Heart left ventricle (tissue), 13 donors: Measurements from ENCODE around the gene PKP3.

Experiments
- CTCF ChIP-seq, 12 donors: fragments of 200-600 bp; sonication (generic) in 4 of 12; IDR thresholded peaks; one replicate each; pipeline versions ENCODE4 v1.5.0 to v1.8.0; 2018 to 2022; ENCODE audit warnings: antibody characterized with exemption in 12 of 12, mild to moderate bottlenecking in 5 of 12
- POLR2A ChIP-seq, 2 donors: fragments of 450-650 bp; IDR thresholded peaks; one replicate each; pipeline ENCODE4 v1.6.1; 2017; ENCODE audit warnings: antibody characterized with exemption in 2 of 2, mild to moderate bottlenecking in 2 of 2, moderate library complexity in 2 of 2
- donor health status: ischemic (EF 13 %, LVEDD 7.1; RV severe dilation, severe dysfunction).
- donor health status: DM: no; HTN: yes; CAD: no.
- donor health status: DM: no; HTN: no; CAD: no.
- donor health status: ischemic (EF 25% LVEDD 6.9; RV normal size, moderate dysfunction).
- donor health status: ischemic (EF 25% LVEDD 5.7; RV mildly dilated, moderate dysfunction).
- donor health status: ischemic (EF 35%, LVEDD 5.7; RV mildly dilated, moderate dysfunction).
- donor health status: nonischemic (EF 11% LVEDD 7.7; RV severe dilation, severe dysfunction).
- donor health status: DM: yes; HTN: yes; CAD: no.
- donor health status: PGD.
- donor health status: ischemic (EF 29% LVEDD 5.4; RV normal size, mild dysfunction).
- donor health status: nonischemic (EF 23%, LVEDD 6.1; RV moderate dilation, normal function).

- TF ChIP-seq CTCF (IDR thresholded peaks at IDR 0.05) (no peak), POLR2A (IDR thresholded peaks at IDR 0.05) (no peak)
Measured at GRCh38 chr11:444396-445144, 50.6 kb downstream of the PKP3 start.
